CD4-positive, alpha-beta T cell treated with Interleukin-21 for 1 hour (primary cell): Measurements from ENCODE around the gene NFYB.

Experiments
- DNase-seq: peaks from one replicate; pipeline ENCODE4 v3.0.0-alpha.2; 2020

NFYB gene

GRCh38 chr12:104109446-104110271 lies 28.4 kb downstream of the NFYB start:
- no peak for DNase-seq

GRCh38 chr12:104108755-104109445 lies 29.1 kb downstream of the NFYB start:
- DNase-seq: peak; percentile 83

- DNase-seq: no peak
Observed at GRCh38 chr12:104106965-104107364, 31.0 kb downstream of the NFYB start.

GRCh38 chr12:104105461-104105860 lies 32.5 kb downstream of the NFYB start:
- DNase-seq: no peak

GRCh38 chr12:104097954-104098353 lies 40.1 kb downstream of the NFYB start:
- no peak for DNase-seq

- no peak for DNase-seq
Observed at GRCh38 chr12:104095289-104095688, 42.7 kb downstream of the NFYB start.

- no peak for DNase-seq
Observed at GRCh38 chr12:104094284-104094683, 43.7 kb downstream of the NFYB start.

GRCh38 chr12:104091136-104091535 lies 46.9 kb downstream of the NFYB start:
- DNase-seq: no peak

GRCh38 chr12:104090685-104091084 lies 47.3 kb downstream of the NFYB start:
- no peak for DNase-seq

- no peak for DNase-seq
Observed at GRCh38 chr12:104083769-104084475, 54.1 kb downstream of the NFYB start.

- no peak for DNase-seq
Observed at GRCh38 chr12:104080764-104081163, 57.2 kb downstream of the NFYB start.

GRCh38 chr12:104079024-104079423 lies 59.0 kb downstream of the NFYB start:
- no peak for DNase-seq

GRCh38 chr12:104073699-104074098 lies 64.3 kb downstream of the NFYB start:
- DNase-seq: no peak

- DNase-seq: no peak
Observed at GRCh38 chr12:104072099-104072498, 65.9 kb downstream of the NFYB start.
